IPS-15b (cell line): ENCODE results near the gene THUMPD1.
"Not testable (repeated sequence)": the region's sequence is repeated elsewhere in the genome, so short reads cannot be mapped to it uniquely, and the experiment has no call there.

Experiments used
- H3K27me3 ChIP-seq: one replicate; pipeline ENCODE4 v1.6.1; 2013; ENCODE audit warnings: low read length; ENCODE audit not compliant: control insufficient read depth, insufficient read depth
- H3K36me3 ChIP-seq: one replicate; pipeline ENCODE4 v1.6.1; 2013; ENCODE audit warnings: low read length; ENCODE audit not compliant: control insufficient read depth, insufficient read depth
- H3K4me1 ChIP-seq: one replicate; pipeline ENCODE4 v1.6.1; 2013; ENCODE audit warnings: mild to moderate bottlenecking, low read length; ENCODE audit not compliant: control insufficient read depth, insufficient read depth
- H3K4me3 ChIP-seq: one replicate; pipeline ENCODE4 v1.5.1; 2013; ENCODE audit warnings: low read depth, low read length
- H3K9ac ChIP-seq: one replicate; pipeline ENCODE4 v1.6.1; 2013; ENCODE audit warnings: low read depth, mild to moderate bottlenecking, low read length
- H3K9me3 ChIP-seq: one replicate; pipeline ENCODE4 v1.6.1; 2013; ENCODE audit warnings: mild to moderate bottlenecking, low read length; ENCODE audit not compliant: control insufficient read depth, insufficient read depth

Gene THUMPD1

DNA sequence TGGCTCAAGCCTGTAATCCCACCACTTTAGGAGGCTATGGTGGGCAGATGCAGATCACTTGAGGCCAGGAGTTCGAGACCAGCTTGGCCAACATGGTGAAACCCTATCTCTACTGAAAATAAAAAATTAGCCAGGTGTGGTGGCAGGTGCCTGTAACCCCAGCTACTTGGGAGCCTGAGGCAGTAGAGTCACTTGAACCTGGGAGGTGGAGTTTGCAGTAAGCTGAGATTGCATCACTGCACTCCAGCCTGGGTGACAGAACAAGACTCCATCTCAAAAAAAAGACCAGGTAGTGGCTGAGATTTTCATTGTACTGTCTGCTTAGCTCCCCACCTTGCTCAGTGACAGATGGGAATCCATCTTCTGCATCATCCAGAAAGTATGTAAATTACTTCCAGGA lies 22.8 kb upstream of the THUMPD1 start:
- H3K9me3 ChIP-seq, H3K27me3 ChIP-seq, H3K36me3 ChIP-seq, H3K4me1 ChIP-seq, H3K4me3 ChIP-seq, H3K9ac ChIP-seq: not testable (repeated sequence)

DNA sequence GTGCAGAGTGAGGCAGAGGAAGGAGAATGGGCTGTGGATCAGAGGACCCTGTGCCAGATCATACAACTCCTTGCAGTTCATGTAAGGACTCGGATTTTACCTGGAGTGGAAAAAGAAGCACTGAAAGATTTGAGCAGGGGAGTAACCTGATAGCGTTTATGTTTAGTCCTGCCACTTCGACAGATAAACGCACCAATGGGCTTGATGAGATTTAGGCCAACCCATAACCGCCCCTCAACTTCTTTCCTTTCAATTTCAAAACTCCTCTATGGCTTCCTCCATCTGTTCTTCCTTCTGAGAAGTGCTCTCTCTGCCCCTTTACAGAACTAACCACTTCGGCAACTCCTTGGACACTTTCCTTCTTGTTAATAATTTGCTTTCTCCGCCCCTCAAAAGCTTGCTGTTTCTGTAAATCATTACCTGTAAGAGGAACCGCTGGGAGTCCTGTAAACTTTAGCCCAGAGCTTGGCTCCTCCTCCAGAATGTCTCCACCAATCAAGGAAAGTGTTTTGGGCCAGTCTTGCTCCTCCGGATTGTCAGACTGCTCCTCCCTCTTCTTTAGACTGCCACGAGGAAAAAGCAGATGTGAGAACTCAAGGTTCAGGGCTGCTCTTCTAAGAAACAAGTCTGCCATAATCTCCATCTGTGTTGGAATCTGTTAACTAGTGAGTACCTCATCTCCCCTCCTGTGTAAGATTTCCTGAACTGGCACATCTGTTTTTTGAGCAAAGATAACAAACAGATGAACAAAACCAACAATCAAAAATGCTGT lies 22.0 kb upstream of the THUMPD1 start, which contains the start of gene ACSM3:
ACSM3 (plus strand) TSS at position 554 of the 772 bp plus-strand sequence. CDS start 6,021 bp downstream, outside the sequence.
- H3K4me1 ChIP-seq = peaks cover 4% of the 10 kb centered on the region
- peak within 1 kb of the TSS; percentile 51 for H3K9ac ChIP-seq
- H3K27me3 ChIP-seq = no peaks in the 10 kb centered on the region
- H3K36me3 ChIP-seq = no peaks in the 10 kb centered on the region
- peak within 1 kb of the TSS; percentile 53 for H3K4me3 ChIP-seq
- no peaks in the 10 kb centered on the region for H3K9me3 ChIP-seq

- H3K4me3 ChIP-seq = no peak overlapping the region
- H3K9me3 ChIP-seq = no peaks in the 10 kb centered on the region
- H3K4me1 ChIP-seq = peaks cover 4% of the 10 kb centered on the region
- no peaks in the 10 kb centered on the region for H3K27me3 ChIP-seq
- no peak overlapping the region for H3K9ac ChIP-seq
- no peaks in the 10 kb centered on the region for H3K36me3 ChIP-seq
Measured at GRCh38 chr16:20762404-20763123, 20.9 kb upstream of the THUMPD1 start.

DNA sequence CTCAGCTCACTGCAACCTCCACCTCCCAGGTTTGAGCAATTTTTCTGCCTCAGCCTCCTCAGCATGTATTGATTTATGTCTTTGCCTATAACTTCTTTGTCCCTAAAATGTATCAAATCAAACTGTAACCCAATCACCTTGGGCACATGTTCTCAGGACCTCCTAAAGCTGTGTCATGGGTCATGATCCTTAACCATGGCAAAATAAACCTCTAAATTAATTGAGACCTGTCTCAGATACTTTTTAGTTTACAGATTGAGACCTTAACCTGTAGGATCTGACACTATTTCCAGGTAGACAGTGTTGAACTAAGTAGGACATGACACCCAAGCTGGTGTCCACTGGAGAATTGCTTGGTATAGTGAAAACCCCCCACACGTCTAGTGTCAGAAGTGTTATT lies 19.6 kb upstream of the THUMPD1 start:
- Histone ChIP-seq H3K9ac (no peak overlapping the region), H3K9me3 (no peaks in the 10 kb centered on the region), H3K4me3 (no peak overlapping the region), H3K27me3 (no peaks in the 10 kb centered on the region), H3K4me1 (peaks cover 4% of the 10 kb centered on the region), H3K36me3 (no peaks in the 10 kb centered on the region)

DNA sequence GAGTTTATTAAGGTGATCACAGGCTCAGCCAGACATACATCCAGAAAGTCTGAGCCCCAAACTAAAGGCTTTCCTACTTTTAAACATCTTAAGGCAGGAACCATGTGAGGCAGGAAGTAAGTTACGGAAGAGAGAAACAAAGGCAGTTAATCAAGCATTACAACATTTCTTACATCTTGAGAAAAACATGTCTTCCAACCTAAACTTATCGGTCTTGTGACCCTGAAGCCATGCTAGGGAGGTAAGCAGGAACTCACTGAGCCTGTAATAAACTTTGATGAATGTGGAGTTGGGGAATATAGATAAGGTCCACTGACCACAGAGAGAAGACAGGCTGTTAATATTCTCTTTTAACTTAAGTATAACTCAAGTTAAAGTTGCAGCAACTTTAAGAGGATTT lies 18.7 kb upstream of the THUMPD1 start:
- no peaks in the 10 kb centered on the region for H3K36me3 ChIP-seq

DNA sequence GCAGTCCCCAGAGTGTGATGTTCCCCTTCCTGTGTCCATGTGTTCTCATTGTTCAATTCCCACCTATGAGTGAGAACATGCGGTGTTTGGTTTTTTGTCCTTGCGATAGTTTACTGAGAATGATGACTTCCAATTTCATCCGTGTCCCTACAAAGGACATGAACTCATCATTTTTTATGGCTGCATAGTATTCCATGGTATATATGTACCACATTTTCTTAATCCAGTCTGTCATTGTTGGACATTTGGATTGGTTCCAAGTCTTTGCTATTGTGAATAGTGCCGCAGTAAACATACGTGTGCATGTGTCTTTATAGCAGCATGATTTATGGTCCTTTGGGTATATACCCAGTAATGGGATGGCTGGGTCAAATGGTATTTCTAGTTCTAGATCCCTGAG lies 14.2 kb upstream of the THUMPD1 start:
- H3K9ac ChIP-seq, H3K27me3 ChIP-seq, H3K36me3 ChIP-seq, H3K9me3 ChIP-seq, H3K4me1 ChIP-seq, H3K4me3 ChIP-seq: not testable (repeated sequence)

More for the DNA sequence above, 18.7 kb upstream of the THUMPD1 start:
- no peak overlapping the region for H3K9ac ChIP-seq
- H3K27me3 ChIP-seq = no peaks in the 10 kb centered on the region
- no peak overlapping the region for H3K4me3 ChIP-seq
- no peaks in the 10 kb centered on the region for H3K9me3 ChIP-seq
- H3K4me1 ChIP-seq = peaks cover 4% of the 10 kb centered on the region

DNA sequence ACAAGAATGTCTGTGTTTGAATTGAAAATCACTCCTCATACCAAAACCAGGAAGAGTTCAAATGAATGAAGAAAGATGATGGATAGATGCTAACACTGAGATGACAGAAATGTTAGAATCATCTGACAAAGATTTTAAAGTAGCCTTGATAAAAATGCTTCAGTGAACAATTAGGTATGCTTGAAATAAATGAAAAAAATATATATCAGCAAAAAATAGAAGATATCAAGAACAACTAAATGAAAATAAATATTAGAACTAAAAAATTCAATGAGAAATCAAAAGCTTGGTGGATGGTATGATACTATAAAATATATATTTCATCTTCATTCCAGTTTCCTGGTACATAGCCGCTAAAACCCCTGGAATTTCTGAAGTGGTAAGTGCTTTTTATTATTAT lies 13.6 kb upstream of the THUMPD1 start:
- H3K4me1 ChIP-seq = no peaks in the 10 kb centered on the region

DNA sequence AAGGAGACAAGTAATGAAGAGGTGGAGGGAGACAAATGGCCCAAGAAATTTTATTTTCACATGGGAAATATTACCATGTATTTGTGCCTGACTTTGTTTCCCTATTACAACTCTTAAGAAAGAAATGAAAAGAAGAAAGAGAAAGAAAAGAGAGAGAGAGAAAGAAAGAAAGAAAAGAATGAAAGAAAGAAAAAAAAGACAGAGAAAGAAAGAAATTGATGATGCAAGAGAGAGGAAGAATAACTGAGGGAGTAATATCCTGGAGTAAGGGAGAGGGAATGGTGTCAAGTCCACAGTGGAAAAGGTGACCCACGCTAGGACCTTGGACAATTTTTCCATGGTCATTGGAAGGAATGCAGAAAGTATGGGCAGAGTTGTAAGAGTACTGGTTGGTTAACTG lies 12.1 kb upstream of the THUMPD1 start:
- Histone ChIP-seq H3K4me1 (no peaks in the 10 kb centered on the region), H3K9me3 (no peaks in the 10 kb centered on the region), H3K27me3 (no peaks in the 10 kb centered on the region), H3K4me3 (no peak overlapping the region), H3K36me3 (no peaks in the 10 kb centered on the region), H3K9ac (no peak overlapping the region)

More for the DNA sequence above, 13.6 kb upstream of the THUMPD1 start:
- Histone ChIP-seq H3K4me3 (no peak overlapping the region), H3K9me3 (no peaks in the 10 kb centered on the region), H3K9ac (no peak overlapping the region), H3K36me3 (no peaks in the 10 kb centered on the region), H3K27me3 (no peaks in the 10 kb centered on the region)

DNA sequence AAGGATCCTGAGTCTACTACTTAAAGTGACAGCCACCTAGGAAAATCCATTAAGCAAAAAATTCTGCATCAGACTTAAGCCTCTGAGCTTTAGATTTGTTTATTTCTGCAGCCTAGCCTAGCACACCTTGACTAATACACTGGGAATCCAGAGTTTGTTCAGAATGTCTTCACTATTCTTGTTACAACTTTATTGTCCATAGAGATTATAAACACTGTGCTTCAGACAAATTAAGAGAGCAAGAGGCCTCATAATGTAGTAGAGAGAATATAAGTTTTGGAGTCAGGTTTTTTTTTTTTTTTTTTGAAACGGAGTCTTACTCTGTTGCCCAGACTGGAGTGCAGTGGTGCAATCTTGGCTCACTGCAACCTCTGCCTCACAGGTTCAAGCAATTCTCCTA lies 8.9 kb upstream of the THUMPD1 start:
- no peaks in the 10 kb centered on the region for H3K4me1 ChIP-seq
- H3K9ac ChIP-seq = no peak overlapping the region
- no peak overlapping the region for H3K4me3 ChIP-seq
- H3K27me3 ChIP-seq = no peaks in the 10 kb centered on the region
- no peaks in the 10 kb centered on the region for H3K36me3 ChIP-seq
- H3K9me3 ChIP-seq = peaks cover 5% of the 10 kb centered on the region

- Histone ChIP-seq H3K4me1 (no peaks in the 10 kb centered on the region), H3K27me3 (no peaks in the 10 kb centered on the region), H3K9ac (no peak overlapping the region), H3K9me3 (peaks cover 5% of the 10 kb centered on the region), H3K36me3 (no peaks in the 10 kb centered on the region), H3K4me3 (no peak overlapping the region)
Measured at GRCh38 chr16:20749474-20749873, 7.9 kb upstream of the THUMPD1 start.

GRCh38 chr16:20747030-20747816 lies 5.6 kb upstream of the THUMPD1 start:
- Histone ChIP-seq H3K4me3 (no peak overlapping the region), H3K27me3 (no peaks in the 10 kb centered on the region), H3K4me1 (no peaks in the 10 kb centered on the region), H3K36me3 (no peaks in the 10 kb centered on the region), H3K9ac (no peak overlapping the region), H3K9me3 (peaks cover 5% of the 10 kb centered on the region)
